ENCODE results near the gene AARSD1.
"Not testable (repeated sequence)": the region's sequence is repeated elsewhere in the genome, so short reads cannot be mapped to it uniquely, and the experiment has no call there.

AARSD1 gene

DNA sequence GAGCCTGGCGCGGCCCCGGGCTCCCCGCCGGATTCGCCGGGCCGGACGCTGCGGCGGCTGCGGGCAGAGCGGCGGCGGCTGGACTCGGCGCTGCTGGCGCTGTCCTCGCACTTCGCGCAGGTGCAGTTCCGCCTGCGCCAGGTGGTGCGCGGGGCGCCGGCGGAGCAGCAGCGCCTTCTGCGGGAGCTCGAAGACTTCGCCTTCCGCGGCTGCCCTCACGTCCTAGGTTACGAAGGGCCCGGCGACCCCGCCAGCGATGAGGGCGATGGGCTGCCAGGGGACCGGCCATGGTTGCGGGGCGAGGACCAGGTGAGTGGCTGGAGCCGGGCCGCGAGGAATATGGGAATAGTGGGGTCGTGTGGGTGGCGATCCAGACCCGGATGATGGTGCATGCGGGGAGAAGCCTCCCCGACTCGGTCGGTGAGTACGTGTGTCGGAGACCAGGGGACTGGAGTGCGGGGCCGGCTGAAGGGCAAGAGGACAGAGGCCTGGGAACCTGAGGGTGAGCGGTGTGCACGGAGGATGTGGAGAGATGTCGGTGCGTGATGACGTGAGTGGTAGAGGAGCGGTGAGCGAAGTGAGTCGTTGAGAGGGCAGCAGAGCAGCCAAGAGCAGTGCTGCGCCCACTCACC is 16.6 kb upstream of the AARSD1 start:
- peak; percentile 24 for DNase-seq (ENCODE audit: low read depth)

GRCh38 chr17:42980274-42980765 is 16.1 kb upstream of the AARSD1 start, which contains the start of gene RUNDC1:
TSS of gene RUNDC1 (plus strand) at chr17:42980565. CDS start at chr17:42980577, 12 bp downstream.
- DNase-seq (ENCODE audit: low read depth): peak; percentile 86

DNA sequence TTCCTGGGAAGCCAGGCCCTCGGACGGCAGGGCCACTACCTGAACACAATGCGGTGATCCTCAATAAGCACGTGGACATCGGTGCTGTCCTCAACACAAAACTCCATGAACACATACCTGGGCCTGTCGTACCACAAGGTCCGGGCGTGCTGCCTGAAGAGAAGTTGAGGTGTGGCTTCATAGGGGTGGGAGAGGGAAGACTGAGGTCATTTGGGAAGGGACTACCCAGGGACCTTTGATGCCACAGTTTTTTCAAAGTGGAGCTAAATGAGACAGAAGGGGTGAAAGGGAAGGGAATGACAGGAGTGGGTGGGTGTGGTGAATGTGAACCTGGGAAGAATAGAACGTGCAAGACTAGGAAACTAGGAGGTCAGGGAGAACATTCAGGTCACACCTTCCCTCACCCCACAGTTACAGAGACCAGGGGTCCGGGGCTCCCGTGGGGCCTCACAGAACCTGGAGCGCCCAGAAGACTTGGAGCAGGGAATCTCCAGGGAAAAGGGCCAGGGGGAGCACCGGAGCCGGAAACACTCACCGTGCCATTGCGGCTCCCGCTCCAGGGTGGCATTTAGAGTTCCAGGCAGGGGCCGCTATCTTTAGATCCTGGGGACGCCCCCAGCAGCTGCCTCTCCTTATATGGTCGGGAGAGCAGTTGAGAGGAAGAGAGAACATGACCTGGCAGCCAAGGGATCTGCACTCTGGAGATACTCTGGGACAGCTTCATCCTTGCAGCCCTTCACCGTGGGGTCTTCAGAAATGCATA is 15.4 kb upstream of the AARSD1 start, which contains the start of gene PTGES3L:
PTGES3L (minus strand) TSS at position 570 of the 763 bp plus-strand sequence; CDS start at position 543, 27 bp downstream.
- no peak for DNase-seq (ENCODE audit: low read depth)

- not testable (repeated sequence) for DNase-seq (ENCODE audit: low read depth)
Measured at GRCh38 chr17:42975701-42976100, 11.4 kb upstream of the AARSD1 start.

- no peak for DNase-seq (ENCODE audit: low read depth)
Measured at GRCh38 chr17:42975265-42975664, 11.0 kb upstream of the AARSD1 start.

- not testable (repeated sequence) for DNase-seq (ENCODE audit: low read depth)
Measured at GRCh38 chr17:42973323-42973722, 9.1 kb upstream of the AARSD1 start.

DNA sequence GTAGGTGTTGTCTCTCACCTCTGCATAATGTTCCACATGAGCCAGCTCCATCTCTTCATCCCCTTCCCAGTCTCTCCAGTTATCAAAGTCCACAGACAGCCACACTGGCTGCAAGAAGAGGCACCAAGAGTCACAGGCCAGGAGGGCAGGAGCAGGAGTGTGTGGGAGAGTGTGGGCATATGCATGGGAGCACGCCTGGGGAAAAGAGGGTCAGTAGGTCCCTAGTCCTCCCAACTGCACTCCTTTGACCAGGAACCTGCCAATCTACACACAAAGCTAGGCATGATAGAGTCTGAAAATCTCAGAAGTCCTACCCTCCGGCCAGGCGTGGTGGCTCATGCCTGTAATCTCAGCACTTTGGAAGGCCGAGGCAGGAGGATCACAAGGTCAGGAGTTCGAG is 7.3 kb upstream of the AARSD1 start:
- no peak for DNase-seq (ENCODE audit: low read depth)

DNA sequence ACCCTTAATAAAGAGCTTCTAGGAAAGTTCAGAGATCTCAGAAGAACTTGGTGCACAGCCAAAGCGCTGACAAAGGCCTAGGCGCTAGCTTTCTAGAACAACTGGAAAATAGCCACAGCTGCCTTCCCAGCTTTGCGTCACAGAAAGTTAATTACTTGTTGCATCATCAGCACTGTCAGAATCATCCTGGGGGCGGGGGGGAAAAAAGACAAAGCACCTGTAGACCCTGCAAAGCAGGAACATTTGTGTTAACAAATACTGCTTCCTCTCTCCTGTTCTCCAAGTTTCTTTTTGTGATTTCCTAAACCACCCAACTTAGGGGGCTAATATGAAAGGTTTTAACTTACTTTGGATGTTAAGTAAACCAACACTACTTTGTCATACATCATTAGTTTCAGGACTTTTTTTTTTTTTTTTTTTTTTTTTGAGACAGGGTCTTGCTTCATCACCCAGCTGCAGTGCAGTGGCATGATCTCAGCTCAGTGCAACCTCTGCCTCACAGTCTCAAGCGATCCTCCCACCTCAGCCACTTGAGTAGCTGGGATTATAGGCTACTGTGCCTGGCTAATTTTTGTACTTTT is 4.8 kb upstream of the AARSD1 start:
- no peak for DNase-seq (ENCODE audit: low read depth)

- DNase-seq (ENCODE audit: low read depth): no peak
Measured at GRCh38 chr17:42967925-42968324, 3.7 kb upstream of the AARSD1 start.

- DNase-seq (ENCODE audit: low read depth): no peak
Measured at GRCh38 chr17:42953669-42954068, 10.6 kb downstream of the AARSD1 start.

DNA sequence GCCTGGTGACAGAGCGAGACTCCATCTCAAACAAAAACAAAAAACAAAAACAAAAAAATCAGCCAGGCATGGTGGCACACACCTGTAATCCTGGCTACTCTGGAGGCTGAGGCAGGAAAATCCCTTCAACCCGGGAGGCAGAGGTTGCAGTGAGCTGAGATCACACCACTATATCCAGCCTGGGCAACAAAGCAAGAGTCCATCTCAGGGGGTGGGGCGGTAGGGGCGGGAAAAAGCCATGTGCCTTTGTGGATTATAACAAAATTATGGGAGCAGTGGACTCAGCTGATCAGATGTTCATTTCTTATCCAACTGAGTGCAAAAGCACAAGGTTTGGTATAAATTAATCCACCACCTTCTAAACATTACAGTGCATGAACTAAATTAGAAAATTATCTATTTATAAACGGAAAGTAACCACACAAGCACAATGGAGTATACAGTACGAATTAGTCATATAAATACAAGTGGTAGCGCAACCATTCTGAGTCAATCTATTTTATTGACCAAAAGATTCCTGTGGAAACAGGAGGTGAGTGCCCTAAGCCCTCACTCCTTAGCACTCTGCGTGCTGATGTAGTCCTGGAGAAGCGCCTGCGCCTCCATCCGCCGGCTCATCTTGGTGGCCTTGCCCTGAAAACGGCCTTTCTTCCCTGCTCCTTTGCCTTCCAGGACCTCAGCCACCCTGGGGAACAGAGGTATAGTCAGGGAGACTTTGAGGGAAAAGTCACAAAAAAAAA is 14.0 kb downstream of the AARSD1 start:
- no peak for DNase-seq (ENCODE audit: low read depth)

GRCh38 chr17:42946812-42947211 is 17.4 kb downstream of the AARSD1 start:
- DNase-seq (ENCODE audit: low read depth): no peak

DNA sequence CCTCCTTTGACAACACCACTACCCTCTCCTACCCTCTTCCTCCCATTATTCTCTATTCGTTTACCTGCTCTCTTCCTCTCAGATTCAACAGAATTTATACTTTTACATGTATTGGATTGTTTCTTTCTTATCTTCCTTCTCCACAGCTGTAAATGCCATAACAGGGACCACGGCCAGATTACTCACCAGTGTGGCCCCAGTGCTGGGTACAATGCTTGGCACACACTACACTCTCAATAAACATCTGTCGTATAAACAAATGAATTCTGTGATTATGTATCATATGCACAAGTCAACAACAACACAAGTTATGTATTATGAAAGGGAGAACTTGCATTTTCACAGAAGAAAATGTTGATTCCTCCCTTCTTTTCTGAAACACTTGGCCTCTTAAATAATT is 20.0 kb downstream of the AARSD1 start:
- no peak for DNase-seq (ENCODE audit: low read depth)

GRCh38 chr17:42937712-42938596 is 26.3 kb downstream of the AARSD1 start:
- DNase-seq (ENCODE audit: low read depth): no peak

DNA sequence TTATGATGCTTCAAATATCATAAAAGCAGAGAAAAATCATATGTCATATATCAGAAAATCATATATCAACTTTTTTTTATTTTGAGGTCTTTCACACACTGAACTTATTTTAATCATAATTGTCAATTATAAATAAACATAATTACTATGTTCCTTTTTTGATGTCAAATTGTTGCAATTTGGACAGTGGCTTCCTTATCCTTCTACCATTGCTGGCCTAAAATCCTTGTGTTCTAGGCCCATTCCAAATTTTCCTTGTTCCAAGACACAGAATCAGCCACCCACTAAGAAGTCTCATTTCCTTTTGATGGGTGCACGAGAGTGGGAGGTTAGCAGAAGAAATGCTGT is 34.8 kb downstream of the AARSD1 start:
- no peak for DNase-seq (ENCODE audit: low read depth)

DNA sequence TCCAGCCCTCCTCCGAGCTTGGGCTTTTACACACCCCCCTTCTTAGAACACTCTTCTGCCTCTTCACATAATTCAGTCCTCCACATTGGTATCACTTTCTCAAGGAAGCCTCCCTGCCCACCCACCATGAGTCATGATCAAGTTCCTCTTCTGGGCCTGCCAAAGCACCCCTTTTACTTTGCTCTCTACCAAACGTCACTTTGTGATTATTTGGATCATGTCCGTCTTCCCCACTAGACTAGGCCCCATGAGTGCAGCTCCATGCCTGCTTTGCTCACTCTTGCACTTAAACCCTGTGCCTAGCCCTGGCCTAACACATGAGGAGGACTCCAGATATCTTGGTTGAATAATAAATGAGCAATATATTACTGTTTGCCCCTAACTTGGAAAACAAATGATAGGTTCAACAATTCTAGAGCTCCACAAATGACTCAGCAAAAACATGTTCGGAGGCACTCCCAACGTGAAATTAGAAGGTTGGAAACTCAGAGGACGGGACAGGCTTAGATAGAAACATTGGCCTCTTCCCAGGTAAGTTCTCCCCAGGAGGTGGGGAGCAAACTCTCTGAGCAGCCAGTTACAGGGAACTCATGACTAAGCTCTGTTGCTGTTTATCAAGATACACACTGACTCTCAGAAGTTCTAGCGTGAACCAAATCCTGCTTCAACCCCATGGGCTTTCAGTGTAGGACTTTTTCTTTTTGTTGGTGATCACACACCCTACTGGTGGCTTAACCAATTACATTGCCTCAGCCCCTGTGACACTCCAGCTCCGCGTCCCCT is 35.3 kb downstream of the AARSD1 start:
- DNase-seq (ENCODE audit: low read depth): no peak

DNA sequence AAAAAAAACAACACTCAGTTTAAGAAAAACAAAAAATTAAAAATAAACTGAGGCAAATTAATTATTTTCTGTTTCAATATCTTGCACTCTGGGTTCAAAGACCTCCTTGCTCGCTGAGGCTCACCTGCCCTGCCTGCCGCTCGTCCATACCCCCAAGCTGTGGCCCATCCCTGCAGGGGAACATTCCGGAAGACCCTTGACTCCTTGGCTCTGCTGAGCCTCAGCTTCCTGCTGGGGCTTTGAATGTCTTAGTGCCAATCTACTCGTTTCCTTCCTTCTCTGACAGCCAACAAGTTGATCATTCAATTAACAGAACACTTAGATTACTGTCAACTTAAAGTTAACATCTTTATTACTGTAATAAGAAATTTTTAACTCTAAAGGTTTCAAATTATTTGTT is 39.4 kb downstream of the AARSD1 start:
- DNase-seq (ENCODE audit: low read depth): no peak

- DNase-seq (ENCODE audit: low read depth): not testable (repeated sequence)
Measured at GRCh38 chr17:42923472-42923871, 40.8 kb downstream of the AARSD1 start.

DNA sequence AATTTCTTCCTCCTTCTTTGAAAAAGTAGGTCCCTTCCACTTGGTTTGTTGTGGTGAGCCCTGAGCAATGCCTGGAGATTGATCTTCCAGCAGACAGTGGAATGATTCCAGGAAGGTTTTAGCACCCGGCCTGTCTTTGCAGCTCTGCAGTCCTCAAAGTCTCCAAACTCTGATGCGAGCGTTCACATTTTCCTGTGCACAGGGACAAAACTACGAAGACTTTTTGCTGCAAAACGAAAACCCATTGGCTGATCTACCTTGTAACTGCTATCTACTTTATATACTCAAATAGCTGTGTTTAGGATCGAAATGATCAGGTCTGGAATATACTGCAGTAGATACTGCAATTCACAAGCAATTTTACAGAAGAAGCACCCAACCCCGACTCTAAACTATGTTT is 42.0 kb downstream of the AARSD1 start:
- DNase-seq (ENCODE audit: low read depth): no peak

GRCh38 chr17:42920922-42921321 is 43.3 kb downstream of the AARSD1 start:
- DNase-seq (ENCODE audit: low read depth): no peak

All from stimulated activated CD8-positive, alpha-beta memory T cell treated with anti-CD3 and anti-CD28 coated beads, Interleukin-15, amount 100 ng/mL, for 24 hours (primary cell).